PFSK-1 (cell line): ENCODE data around the gene NPIPB6.

Experiments
- POLR2AphosphoS5 ChIP-seq: IDR thresholded peaks from 2 replicates; pipeline ENCODE4 v1.6.1; 2012; ENCODE audit warnings: low read depth, mild to moderate bottlenecking, control low read depth, low read length, moderate library complexity
- TF ChIP-seq, protein P1 (sequence below), 2 experiments: IDR thresholded peaks; 2 replicates each; pipeline versions ENCODE4 v1.6.1 to v1.8.0; 2011 to 2012; ENCODE audit warnings: low read depth in 2 of 2, low read length in 2 of 2, control low read depth in 1 of 2, inconsistent platforms in 1 of 2, mild to moderate bottlenecking in 1 of 2, moderate library complexity in 1 of 2; ENCODE audit not compliant: insufficient read depth in 1 of 2

DNA sequence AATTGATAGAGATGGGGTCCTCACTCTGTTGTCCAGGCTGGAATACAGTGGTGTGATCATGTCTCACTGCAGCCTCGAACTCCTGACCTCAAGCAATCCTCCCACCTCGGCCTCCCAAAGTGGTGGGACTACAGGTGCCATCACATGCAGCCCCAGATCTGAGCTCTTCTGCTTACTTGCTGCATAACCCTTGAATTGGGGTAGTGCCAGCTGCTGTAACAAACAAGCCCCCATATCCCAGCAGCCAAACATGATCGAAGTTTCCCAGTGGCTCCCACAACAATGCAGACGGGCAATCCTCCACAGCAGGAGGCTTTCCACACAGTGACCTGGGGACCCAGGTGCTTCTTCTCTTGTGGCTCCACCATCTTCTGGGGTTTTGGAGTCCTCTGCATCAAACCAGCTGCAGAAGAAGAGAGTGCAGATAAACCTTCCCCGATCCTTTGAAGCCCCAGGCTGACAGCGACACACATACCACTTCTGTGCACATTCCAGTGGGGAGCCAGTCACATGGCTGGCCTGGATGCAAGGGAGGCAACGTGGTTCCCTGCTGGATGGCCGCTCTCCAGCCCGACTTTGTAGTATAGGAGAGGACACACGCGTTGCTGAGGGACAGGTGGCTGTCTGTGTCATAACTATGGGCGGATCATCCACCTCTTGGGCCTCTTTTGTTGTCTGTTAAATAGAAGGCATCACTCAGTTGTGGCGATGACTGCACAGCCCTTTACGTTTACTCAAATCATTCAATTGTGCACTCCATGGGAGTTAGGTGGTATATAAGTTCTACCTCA lies 54.3 kb downstream of the NPIPB6 start:
- no peak for TF ChIP-seq POLR2AphosphoS5
- TF ChIP-seq, protein P1, sequence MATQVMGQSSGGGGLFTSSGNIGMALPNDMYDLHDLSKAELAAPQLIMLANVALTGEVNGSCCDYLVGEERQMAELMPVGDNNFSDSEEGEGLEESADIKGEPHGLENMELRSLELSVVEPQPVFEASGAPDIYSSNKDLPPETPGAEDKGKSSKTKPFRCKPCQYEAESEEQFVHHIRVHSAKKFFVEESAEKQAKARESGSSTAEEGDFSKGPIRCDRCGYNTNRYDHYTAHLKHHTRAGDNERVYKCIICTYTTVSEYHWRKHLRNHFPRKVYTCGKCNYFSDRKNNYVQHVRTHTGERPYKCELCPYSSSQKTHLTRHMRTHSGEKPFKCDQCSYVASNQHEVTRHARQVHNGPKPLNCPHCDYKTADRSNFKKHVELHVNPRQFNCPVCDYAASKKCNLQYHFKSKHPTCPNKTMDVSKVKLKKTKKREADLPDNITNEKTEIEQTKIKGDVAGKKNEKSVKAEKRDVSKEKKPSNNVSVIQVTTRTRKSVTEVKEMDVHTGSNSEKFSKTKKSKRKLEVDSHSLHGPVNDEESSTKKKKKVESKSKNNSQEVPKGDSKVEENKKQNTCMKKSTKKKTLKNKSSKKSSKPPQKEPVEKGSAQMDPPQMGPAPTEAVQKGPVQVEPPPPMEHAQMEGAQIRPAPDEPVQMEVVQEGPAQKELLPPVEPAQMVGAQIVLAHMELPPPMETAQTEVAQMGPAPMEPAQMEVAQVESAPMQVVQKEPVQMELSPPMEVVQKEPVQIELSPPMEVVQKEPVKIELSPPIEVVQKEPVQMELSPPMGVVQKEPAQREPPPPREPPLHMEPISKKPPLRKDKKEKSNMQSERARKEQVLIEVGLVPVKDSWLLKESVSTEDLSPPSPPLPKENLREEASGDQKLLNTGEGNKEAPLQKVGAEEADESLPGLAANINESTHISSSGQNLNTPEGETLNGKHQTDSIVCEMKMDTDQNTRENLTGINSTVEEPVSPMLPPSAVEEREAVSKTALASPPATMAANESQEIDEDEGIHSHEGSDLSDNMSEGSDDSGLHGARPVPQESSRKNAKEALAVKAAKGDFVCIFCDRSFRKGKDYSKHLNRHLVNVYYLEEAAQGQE (IDR thresholded peaks at IDR 0.05; ENCODE audit: insufficient read depth in 1 of 2, low read depth in 2 of 2, low read length in 2 of 2) = no peak
